ENCODE results near the gene ASL.
"Not testable (repeated sequence)": the region's sequence is repeated elsewhere in the genome, so short reads cannot be mapped to it uniquely, and the experiment has no call there.

DNA sequence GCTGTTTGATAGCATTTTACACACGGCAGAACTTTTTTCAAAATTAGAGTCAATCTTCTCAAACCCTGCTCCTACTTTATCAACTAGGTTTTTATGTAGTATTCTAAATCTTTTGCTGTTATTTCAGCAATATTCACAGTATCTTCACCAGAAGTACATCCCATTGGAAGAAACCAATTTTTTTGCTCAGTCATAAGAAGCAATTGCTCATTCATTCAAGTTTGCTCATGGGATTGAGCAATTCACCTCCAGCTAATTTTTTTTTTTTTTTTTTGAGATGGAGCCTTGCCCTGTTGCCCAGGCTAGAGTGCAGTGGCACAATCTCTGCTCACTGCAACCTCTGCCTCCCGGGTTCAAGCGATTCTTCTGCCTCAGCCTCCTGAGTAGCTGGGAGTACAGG, 28.4 kb downstream of the ASL start:
- TF ChIP-seq, protein P1, sequence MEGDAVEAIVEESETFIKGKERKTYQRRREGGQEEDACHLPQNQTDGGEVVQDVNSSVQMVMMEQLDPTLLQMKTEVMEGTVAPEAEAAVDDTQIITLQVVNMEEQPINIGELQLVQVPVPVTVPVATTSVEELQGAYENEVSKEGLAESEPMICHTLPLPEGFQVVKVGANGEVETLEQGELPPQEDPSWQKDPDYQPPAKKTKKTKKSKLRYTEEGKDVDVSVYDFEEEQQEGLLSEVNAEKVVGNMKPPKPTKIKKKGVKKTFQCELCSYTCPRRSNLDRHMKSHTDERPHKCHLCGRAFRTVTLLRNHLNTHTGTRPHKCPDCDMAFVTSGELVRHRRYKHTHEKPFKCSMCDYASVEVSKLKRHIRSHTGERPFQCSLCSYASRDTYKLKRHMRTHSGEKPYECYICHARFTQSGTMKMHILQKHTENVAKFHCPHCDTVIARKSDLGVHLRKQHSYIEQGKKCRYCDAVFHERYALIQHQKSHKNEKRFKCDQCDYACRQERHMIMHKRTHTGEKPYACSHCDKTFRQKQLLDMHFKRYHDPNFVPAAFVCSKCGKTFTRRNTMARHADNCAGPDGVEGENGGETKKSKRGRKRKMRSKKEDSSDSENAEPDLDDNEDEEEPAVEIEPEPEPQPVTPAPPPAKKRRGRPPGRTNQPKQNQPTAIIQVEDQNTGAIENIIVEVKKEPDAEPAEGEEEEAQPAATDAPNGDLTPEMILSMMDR (IDR thresholded peaks at IDR 0.05 in 2 of 3, conservative IDR thresholded peaks at IDR 0.05 in 1 of 3; ENCODE audit: insufficient read depth in 2 of 3, low read depth in 1 of 3, low read length in 3 of 3), result not testable (repeated sequence)
- not testable (repeated sequence) for TF ChIP-seq ZBTB8A (IDR thresholded peaks at IDR 0.05; ENCODE audit: partially characterized antibody); CBFB (CRISPR knock-in tag; IDR thresholded peaks at IDR 0.05); ZNF584 (CRISPR knock-in tag; IDR thresholded peaks at IDR 0.05; ENCODE audit: low read depth); GABPA (tag; conservative IDR thresholded peaks at IDR 0.05; ENCODE audit: low read depth)

Data from K562 (cell line).